ENCODE measurements around the gene MINDY4. TPM values are rescaled to one million over a fixed set of nuclear protein-coding genes. Genes with fewer than 3 reads are reported as not detected.

The MINDY4 gene
- polyA plus RNA-seq, 3 donors, result 11.3 to 26.9 (median 11.5) TPM

GRCh38 chr7:30880125-30880720, 109.0 kb downstream of the MINDY4 start:
- no peak for DNase-seq (ENCODE audit: extremely low read depth in 1 of 11, low read depth in 9 of 11, low spot score in 4 of 11)

- no peak for DNase-seq (ENCODE audit: extremely low read depth in 1 of 11, low read depth in 9 of 11, low spot score in 4 of 11)
Observed at GRCh38 chr7:30880941-30881340, 109.7 kb downstream of the MINDY4 start.

- no peak for DNase-seq (ENCODE audit: extremely low read depth in 1 of 11, low read depth in 9 of 11, low spot score in 4 of 11)
Observed at GRCh38 chr7:30881448-30881847, 110.2 kb downstream of the MINDY4 start.

GRCh38 chr7:30884881-30885280, 113.7 kb downstream of the MINDY4 start:
- DNase-seq (ENCODE audit: extremely low read depth in 1 of 11, low read depth in 9 of 11, low spot score in 4 of 11), result no peak

- DNase-seq (ENCODE audit: extremely low read depth in 1 of 11, low read depth in 9 of 11, low spot score in 4 of 11), result no peak
Observed at GRCh38 chr7:30886608-30887011, 115.4 kb downstream of the MINDY4 start.

GRCh38 chr7:30887464-30887872, 116.3 kb downstream of the MINDY4 start:
- DNase-seq (ENCODE audit: extremely low read depth in 1 of 11, low read depth in 9 of 11, low spot score in 4 of 11), result no peak

GRCh38 chr7:30888747-30889146, 117.5 kb downstream of the MINDY4 start:
- no peak for DNase-seq (ENCODE audit: extremely low read depth in 1 of 11, low read depth in 9 of 11, low spot score in 4 of 11)

GRCh38 chr7:30890226-30890625, 119.0 kb downstream of the MINDY4 start:
- no peak for DNase-seq (ENCODE audit: extremely low read depth in 1 of 11, low read depth in 9 of 11, low spot score in 4 of 11)

- peak; percentile 63 to 89 (median 73) for DNase-seq (ENCODE audit: extremely low read depth in 1 of 11, low read depth in 9 of 11, low spot score in 4 of 11)
Observed at GRCh38 chr7:30893357-30893756, 122.1 kb downstream of the MINDY4 start.

- no peak for DNase-seq (ENCODE audit: extremely low read depth in 1 of 11, low read depth in 9 of 11, low spot score in 4 of 11)
Observed at GRCh38 chr7:30894009-30894408, 122.8 kb downstream of the MINDY4 start.

GRCh38 chr7:30894866-30895605, 123.8 kb downstream of the MINDY4 start:
- DNase-seq (ENCODE audit: extremely low read depth in 1 of 11, low read depth in 9 of 11, low spot score in 4 of 11), result no peak

- no peak for DNase-seq (ENCODE audit: extremely low read depth in 1 of 11, low read depth in 9 of 11, low spot score in 4 of 11)
Observed at GRCh38 chr7:30896036-30896435, 124.8 kb downstream of the MINDY4 start.

GRCh38 chr7:30896783-30897637, 125.8 kb downstream of the MINDY4 start:
- DNase-seq (ENCODE audit: extremely low read depth in 1 of 11, low read depth in 9 of 11, low spot score in 4 of 11), result no peak

- no peak for DNase-seq (ENCODE audit: extremely low read depth in 1 of 11, low read depth in 9 of 11, low spot score in 4 of 11)
Observed at GRCh38 chr7:30897770-30898169, 126.6 kb downstream of the MINDY4 start.

GRCh38 chr7:30898411-30898810, 127.2 kb downstream of the MINDY4 start:
- no peak for DNase-seq (ENCODE audit: extremely low read depth in 1 of 11, low read depth in 9 of 11, low spot score in 4 of 11)

GRCh38 chr7:30899066-30899465, 127.8 kb downstream of the MINDY4 start:
- no peak for DNase-seq (ENCODE audit: extremely low read depth in 1 of 11, low read depth in 9 of 11, low spot score in 4 of 11)

- DNase-seq (ENCODE audit: extremely low read depth in 1 of 11, low read depth in 9 of 11, low spot score in 4 of 11), result no peak
Observed at GRCh38 chr7:30899630-30900029, 128.4 kb downstream of the MINDY4 start.

GRCh38 chr7:30900053-30900452, 128.8 kb downstream of the MINDY4 start:
- DNase-seq (ENCODE audit: extremely low read depth in 1 of 11, low read depth in 9 of 11, low spot score in 4 of 11), result no peak

- no peak for DNase-seq (ENCODE audit: extremely low read depth in 1 of 11, low read depth in 9 of 11, low spot score in 4 of 11)
Observed at GRCh38 chr7:30900803-30901362, 129.7 kb downstream of the MINDY4 start.

- no peak for DNase-seq (ENCODE audit: extremely low read depth in 1 of 11, low read depth in 9 of 11, low spot score in 4 of 11)
Observed at GRCh38 chr7:30901856-30902255, 130.6 kb downstream of the MINDY4 start.
